Smooth muscle cell (in vitro differentiated cells): ENCODE results near the gene GPR135. TPM values are rescaled to one million over a fixed set of nuclear protein-coding genes. Genes with fewer than 3 reads are reported as not detected.

Source experiments
- DNase-seq: peaks from one replicate; lab custom pipeline; 2025; ENCODE audit not compliant: unreplicated experiment; lab: John Stamatoyannopoulos, UW
- H2AFZ ChIP-seq: fragments of 200-600 bp; sonication (generic); 2 replicates; pipeline ENCODE4 v1.6.0; 2016; ENCODE audit warnings: antibody characterized with exemption, low read depth, mild to moderate bottlenecking
- H3F3A ChIP-seq: fragments of 200-600 bp; sonication (generic); 2 replicates; pipeline ENCODE4 v1.6.0; 2017; ENCODE audit warnings: antibody characterized with exemption, low read depth
- H3K27ac ChIP-seq: fragments of 200-600 bp; sonication (generic); 2 replicates; pipeline ENCODE4 v1.5.1; 2016; ENCODE audit warnings: low read depth, mild to moderate bottlenecking
- H3K27me3 ChIP-seq: fragments of 200-600 bp; sonication (generic); 2 replicates; pipeline ENCODE4 v1.6.1; 2016; ENCODE audit warnings: low read depth, mild to moderate bottlenecking
- H3K36me3 ChIP-seq: fragments of 200-600 bp; sonication (generic); 2 replicates; pipeline ENCODE4 v1.5.1; 2016; ENCODE audit warnings: low read depth
- H3K4me1 ChIP-seq: fragments of 200-600 bp; sonication (generic); 2 replicates; pipeline ENCODE4 v1.5.1; 2016; ENCODE audit warnings: low read depth
- H3K4me2 ChIP-seq: fragments of 200-600 bp; sonication (generic); 2 replicates; pipeline ENCODE4 v1.6.0; 2016; ENCODE audit warnings: mild to moderate bottlenecking
- H3K4me3 ChIP-seq: fragments of 200-600 bp; sonication (generic); 2 replicates; pipeline ENCODE4 v1.5.1; 2016; ENCODE audit warnings: mild to moderate bottlenecking
- H3K79me2 ChIP-seq: fragments of 200-600 bp; sonication (generic); 2 replicates; pipeline ENCODE4 v1.6.0; 2016; ENCODE audit warnings: low read depth, mild to moderate bottlenecking
- H3K9ac ChIP-seq: fragments of 200-600 bp; sonication (generic); 2 replicates; pipeline ENCODE4 v1.6.0; 2016; ENCODE audit warnings: low read depth
- H3K9me3 ChIP-seq: fragments of 200-600 bp; sonication (generic); replicated peaks from 2 replicates; pipeline ENCODE4 v1.5.1; 2016; ENCODE audit warnings: low read depth
- H4K20me1 ChIP-seq: fragments of 200-600 bp; sonication (generic); 2 replicates; pipeline ENCODE4 v1.6.0; 2016; ENCODE audit warnings: low read depth
- WGBS: methylation state at CpG from one replicate; pipeline ENCODE4 v1.1.7; 2016; ENCODE audit warnings: low lambda C conversion rate; 5-methylcytosine and 5-hydroxymethylcytosine counted together
- polyA plus RNA-seq: library from polyadenylated mRNA; unstranded; fragments of >200 nt; fragmentation: Nextera tagmentation; extraction: Ambion mirVana; gene quantifications from 2 replicates; pipeline ENCODE4 v1.2.1, GENCODE V29; 2016
- total RNA-seq: library from RNA; depleted of rRNA; stranded (reverse); fragments of >200 nt; gene quantifications from 2 replicates; pipeline ENCODE4 v1.2.3, GENCODE V29; 2014
- TF ChIP-seq, protein P1 (sequence below): fragments of 200-600 bp; sonication (generic); IDR thresholded peaks from 2 replicates; pipeline ENCODE4 v1.5.1; 2017; ENCODE audit warnings: borderline replicate concordance, mild to moderate bottlenecking, antibody characterized with exemption; ENCODE audit not compliant: insufficient read depth, poor library complexity, severe bottlenecking

GPR135 gene
- total and polyA plus RNA-seq, 2 experiments from 2014 or later: 1.1 to 2.1 TPM

DNA sequence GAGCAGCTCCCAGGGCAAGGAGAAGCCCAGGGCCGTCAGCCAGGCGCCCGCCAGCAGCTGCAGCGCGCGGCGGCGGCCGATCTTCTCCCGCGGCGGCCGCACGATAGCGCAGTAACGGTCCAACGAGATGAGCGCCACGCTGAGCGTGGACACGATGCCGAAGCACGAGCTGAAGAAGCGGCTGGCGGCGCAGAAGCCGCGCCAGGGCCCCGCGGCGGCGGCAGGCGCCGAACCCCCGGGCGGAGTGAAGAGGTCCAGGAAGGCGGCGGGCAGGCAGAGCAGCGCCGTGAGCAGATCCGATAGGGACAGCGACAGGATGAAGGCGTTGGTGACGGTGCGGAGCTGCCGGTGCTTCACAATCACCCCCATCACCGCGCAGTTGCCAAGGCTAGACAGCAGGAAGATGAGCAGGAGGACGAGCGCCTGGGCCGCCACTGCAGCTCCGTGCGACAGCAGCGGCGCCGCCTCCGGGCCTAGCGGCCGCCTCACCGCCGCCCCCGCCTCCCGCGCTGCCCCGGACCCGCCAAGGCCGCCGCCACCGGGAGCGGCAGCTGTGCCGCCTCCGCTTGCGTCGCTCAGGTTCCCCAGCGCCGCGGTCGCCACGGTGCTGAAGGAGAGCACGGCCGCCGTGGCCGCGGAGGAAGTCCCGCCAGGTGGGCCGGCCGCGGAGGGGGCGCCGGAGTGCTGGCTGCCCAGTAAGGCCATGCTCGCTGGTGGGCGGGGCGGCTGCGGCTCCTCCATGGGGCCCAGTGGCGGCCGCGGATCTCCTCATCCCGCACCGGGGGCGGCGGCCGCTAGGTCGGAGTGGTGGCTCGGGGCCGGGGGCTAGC, 479 bp downstream of the GPR135 start:
- Histone ChIP-seq H2AFZ (peak overlapping the region; percentile 57), H4K20me1 (peaks cover 25% of the 10 kb centered on the region), H3K27ac (no peak overlapping the region), H3K79me2 (no peaks in the 10 kb centered on the region), H3K4me1 (peaks cover 5% of the 10 kb centered on the region), H3K36me3 (no peaks in the 10 kb centered on the region), H3K9me3 (no peaks in the 10 kb centered on the region), H3F3A (peaks cover 11% of the 10 kb centered on the region), H3K27me3 (no peaks in the 10 kb centered on the region), H3K9ac (no peak overlapping the region), H3K4me2 (peak overlapping the region; percentile 96), H3K4me3 (peak overlapping the region; percentile 66)
- DNase-seq: peak; percentile 58
- under 1% methylated on average over 86 of the region's 105 CpGs for WGBS
- TF ChIP-seq, protein P1, sequence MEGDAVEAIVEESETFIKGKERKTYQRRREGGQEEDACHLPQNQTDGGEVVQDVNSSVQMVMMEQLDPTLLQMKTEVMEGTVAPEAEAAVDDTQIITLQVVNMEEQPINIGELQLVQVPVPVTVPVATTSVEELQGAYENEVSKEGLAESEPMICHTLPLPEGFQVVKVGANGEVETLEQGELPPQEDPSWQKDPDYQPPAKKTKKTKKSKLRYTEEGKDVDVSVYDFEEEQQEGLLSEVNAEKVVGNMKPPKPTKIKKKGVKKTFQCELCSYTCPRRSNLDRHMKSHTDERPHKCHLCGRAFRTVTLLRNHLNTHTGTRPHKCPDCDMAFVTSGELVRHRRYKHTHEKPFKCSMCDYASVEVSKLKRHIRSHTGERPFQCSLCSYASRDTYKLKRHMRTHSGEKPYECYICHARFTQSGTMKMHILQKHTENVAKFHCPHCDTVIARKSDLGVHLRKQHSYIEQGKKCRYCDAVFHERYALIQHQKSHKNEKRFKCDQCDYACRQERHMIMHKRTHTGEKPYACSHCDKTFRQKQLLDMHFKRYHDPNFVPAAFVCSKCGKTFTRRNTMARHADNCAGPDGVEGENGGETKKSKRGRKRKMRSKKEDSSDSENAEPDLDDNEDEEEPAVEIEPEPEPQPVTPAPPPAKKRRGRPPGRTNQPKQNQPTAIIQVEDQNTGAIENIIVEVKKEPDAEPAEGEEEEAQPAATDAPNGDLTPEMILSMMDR: no peak

DNA sequence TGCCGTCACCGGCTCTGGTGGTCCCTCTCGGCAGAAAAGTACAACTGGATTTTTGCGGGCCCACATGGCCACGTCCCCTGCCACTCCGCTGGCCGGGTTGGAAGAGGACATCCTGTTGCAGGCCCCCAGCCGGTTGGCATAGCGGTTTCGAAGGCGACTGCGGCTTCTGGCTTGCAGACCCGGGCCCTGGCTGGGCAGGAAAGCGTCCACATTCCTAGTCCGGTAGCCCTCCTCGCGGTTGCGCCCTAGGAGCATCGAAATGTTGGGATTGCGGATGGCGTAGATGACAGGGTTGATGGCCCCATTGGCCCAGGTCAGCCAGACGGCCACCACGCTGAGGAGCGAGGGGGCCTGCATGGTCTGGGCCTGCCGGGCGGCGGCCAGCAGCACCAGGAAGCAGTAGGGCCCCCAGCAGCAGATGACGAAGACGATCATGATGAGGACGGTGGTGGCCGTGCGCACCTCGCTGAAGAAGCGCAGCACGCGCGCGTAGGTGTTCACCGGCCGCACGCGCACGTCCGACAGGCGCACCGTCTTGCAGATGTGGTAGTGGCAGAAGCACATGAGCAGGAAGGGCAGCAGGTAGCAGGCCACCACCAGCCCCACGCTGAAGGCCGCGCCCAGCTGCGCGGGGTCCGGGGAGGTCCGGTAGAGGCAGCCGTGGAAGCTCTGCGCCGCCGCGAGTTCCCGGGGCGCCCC, 1.2 kb downstream of the GPR135 start:
- Histone ChIP-seq H2AFZ (peak overlapping the region; percentile 51), H4K20me1 (peaks cover 25% of the 10 kb centered on the region), H3K4me1 (peaks cover 5% of the 10 kb centered on the region), H3K79me2 (no peaks in the 10 kb centered on the region), H3K9ac (no peak overlapping the region), H3K36me3 (no peaks in the 10 kb centered on the region), H3K27ac (no peak overlapping the region), H3K4me3 (peak overlapping the region; percentile 66), H3K27me3 (no peaks in the 10 kb centered on the region), H3K9me3 (no peaks in the 10 kb centered on the region), H3K4me2 (peak overlapping the region; percentile 96), H3F3A (peaks cover 11% of the 10 kb centered on the region)
- DNase-seq: no peak
- 29% methylated on average over 58 of the region's 60 CpGs for WGBS
- TF ChIP-seq, protein P1: no peak

- H3K4me2 ChIP-seq: no peak overlapping the region
- no peaks in the 10 kb centered on the region for H3K79me2 ChIP-seq
- H4K20me1 ChIP-seq: peaks cover 23% of the 10 kb centered on the region
- peaks cover 5% of the 10 kb centered on the region for H3K4me1 ChIP-seq
- 94% methylated on average over 1 of the region's 1 CpG for WGBS
- peaks cover 11% of the 10 kb centered on the region for H3F3A ChIP-seq
- no peak overlapping the region for H3K27ac ChIP-seq
- H3K4me3 ChIP-seq: no peak overlapping the region
- TF ChIP-seq, protein P1: no peak
- no peak for DNase-seq
- H3K36me3 ChIP-seq: no peaks in the 10 kb centered on the region
- H3K9me3 ChIP-seq: no peaks in the 10 kb centered on the region
- H3K9ac ChIP-seq: no peak overlapping the region
- no peak overlapping the region for H2AFZ ChIP-seq
- H3K27me3 ChIP-seq: no peaks in the 10 kb centered on the region
Measured at GRCh38 chr14:59461891-59462290, 3.3 kb downstream of the GPR135 start.
